Measurements from ENCODE around the gene BMP5.

The BMP5 gene

GRCh38 chr6:55872866-55873265 is 2.5 kb downstream of the BMP5 start:
- no peak for TF ChIP-seq PATZ1 (CRISPR knock-in tag; IDR thresholded peaks at IDR 0.05; ENCODE audit: borderline replicate concordance)
- TF ChIP-seq ZNF565 (CRISPR knock-in tag; conservative IDR thresholded peaks at IDR 0.05; ENCODE audit: low read depth), result no peak
- TF ChIP-seq RARB (CRISPR knock-in tag; IDR thresholded peaks at IDR 0.05), result no peak
- no peak for TF ChIP-seq ZNF70 (CRISPR knock-in tag; IDR thresholded peaks at IDR 0.05)
- no peak for TF ChIP-seq TCF4 (CRISPR knock-in tag; IDR thresholded peaks at IDR 0.05; ENCODE audit: borderline replicate concordance)
- no peak for TF ChIP-seq ISL1 (CRISPR knock-in tag; IDR thresholded peaks at IDR 0.05)
- no peak for TF ChIP-seq BACH2 (CRISPR knock-in tag; IDR thresholded peaks at IDR 0.05; ENCODE audit: borderline replicate concordance)
- no peak for TF ChIP-seq SNAI2 (CRISPR knock-in tag; IDR thresholded peaks at IDR 0.05)

GRCh38 chr6:55870181-55870813 is 5.1 kb downstream of the BMP5 start:
- TF ChIP-seq PATZ1 (CRISPR knock-in tag; IDR thresholded peaks at IDR 0.05; ENCODE audit: borderline replicate concordance), result no peak
- no peak for TF ChIP-seq ZFP3 (CRISPR knock-in tag; IDR thresholded peaks at IDR 0.05)
- no peak for TF ChIP-seq POU6F1 (CRISPR knock-in tag; IDR thresholded peaks at IDR 0.05; ENCODE audit: borderline replicate concordance, low read depth)
- no peak for TF ChIP-seq CREB5 (CRISPR knock-in tag; IDR thresholded peaks at IDR 0.05; ENCODE audit: low read depth)
- TF ChIP-seq BACH2 (CRISPR knock-in tag; IDR thresholded peaks at IDR 0.05; ENCODE audit: borderline replicate concordance), result no peak
- no peak for TF ChIP-seq TOX (CRISPR knock-in tag; IDR thresholded peaks at IDR 0.05; ENCODE audit: borderline replicate concordance)
- no peak for TF ChIP-seq ZNF565 (CRISPR knock-in tag; conservative IDR thresholded peaks at IDR 0.05; ENCODE audit: low read depth)
- TF ChIP-seq ARNTL (CRISPR knock-in tag; IDR thresholded peaks at IDR 0.05; ENCODE audit: borderline replicate concordance, low read depth), result no peak
- TF ChIP-seq ESRRG (CRISPR knock-in tag; IDR thresholded peaks at IDR 0.05), result no peak
- no peak for TF ChIP-seq CSRNP3 (CRISPR knock-in tag; IDR thresholded peaks at IDR 0.05)
- TF ChIP-seq GLIS3 (CRISPR knock-in tag; IDR thresholded peaks at IDR 0.05), result no peak
- no peak for TF ChIP-seq TCF4 (CRISPR knock-in tag; IDR thresholded peaks at IDR 0.05; ENCODE audit: borderline replicate concordance)
- TF ChIP-seq ZNF70 (CRISPR knock-in tag; IDR thresholded peaks at IDR 0.05), result no peak
- no peak for TF ChIP-seq OSR1 (CRISPR knock-in tag; IDR thresholded peaks at IDR 0.05)
- no peak for TF ChIP-seq ZNF8 (CRISPR knock-in tag; IDR thresholded peaks at IDR 0.05)
- no peak for TF ChIP-seq ISL1 (CRISPR knock-in tag; IDR thresholded peaks at IDR 0.05)
- TF ChIP-seq PPARA (CRISPR knock-in tag; IDR thresholded peaks at IDR 0.05; ENCODE audit: borderline replicate concordance), result no peak
- no peak for TF ChIP-seq TSHZ2 (CRISPR knock-in tag; IDR thresholded peaks at IDR 0.05)
- TF ChIP-seq ZC3H10 (CRISPR knock-in tag; IDR thresholded peaks at IDR 0.05), result no peak
- no peak for TF ChIP-seq CSDC2 (CRISPR knock-in tag; IDR thresholded peaks at IDR 0.05)
- no peak for ATAC-seq

More at GRCh38 chr6:55872866-55873265, 2.5 kb downstream of the BMP5 start:
- ATAC-seq, result no peak

Measured in SK-N-SH treated with all-trans-retinoic acid at 6 μM for 48 hours (cell line).